OCI-LY7 (cell line): ENCODE data around the gene CORO7. TPM values are rescaled to one million over a fixed set of nuclear protein-coding genes. Genes with fewer than 3 reads are reported as not detected.

Experiments
- BruUV-seq: library from RNA; stranded (reverse); fragments of 400-500 nt; replicated peaks from 2 replicates; lab custom pipeline; 2021; lab: Mats Ljungman, UMichigan
- CTCF ChIA-PET: fragments of 300-600 bp; sonication (Branson Sonifier 250); formaldehyde crosslinking; loops from one replicate; lab custom pipeline; 2022; ENCODE audit warnings: antibody characterized with exemption; ENCODE audit not compliant: unreplicated experiment; lab: Charles Lee
- POLR2A ChIA-PET: fragments of 300-600 bp; sonication (Branson Sonifier 250); formaldehyde crosslinking; loops from one replicate; lab custom pipeline; 2022; ENCODE audit warnings: antibody characterized with exemption; lab: Charles Lee
- DNase-seq: peaks from one replicate; pipeline ENCODE4 v3.0.0-alpha.2; 2015; ENCODE audit warnings: low spot score
- H2AFZ ChIP-seq: fragments of 200-600 bp; sonication (generic), shearing (Covaris generic); 2 replicates; pipeline ENCODE4 v1.6.1; 2014; ENCODE audit warnings: mild to moderate bottlenecking, antibody characterized with exemption, low read length, moderate library complexity
- H3K27ac ChIP-seq: fragments of 200-600 bp; sonication (generic); 2 replicates; pipeline ENCODE4 v1.5.1; 2014; ENCODE audit warnings: mixed run types, low read depth, mild to moderate bottlenecking, moderate library complexity, low read length, inconsistent platforms; ENCODE audit not compliant: poor library complexity, severe bottlenecking
- H3K36me3 ChIP-seq: fragments of 200-600 bp; sonication (generic); 2 replicates; pipeline ENCODE4 v1.6.1; 2014; ENCODE audit warnings: mild to moderate bottlenecking, antibody characterized with exemption, low read length, moderate library complexity, mixed read lengths; ENCODE audit not compliant: insufficient read depth
- H3K4me1 ChIP-seq: fragments of 200-600 bp; sonication (generic); 2 replicates; pipeline ENCODE4 v1.5.1; 2014; ENCODE audit warnings: mild to moderate bottlenecking, low read length; ENCODE audit not compliant: insufficient read depth, poor library complexity, severe bottlenecking
- H3K4me2 ChIP-seq: fragments of 200-600 bp; sonication (generic); 2 replicates; pipeline ENCODE4 v1.6.1; 2014; ENCODE audit warnings: mild to moderate bottlenecking, low read length
- H3K4me3 ChIP-seq: fragments of 200-600 bp; sonication (generic); 2 replicates; pipeline ENCODE4 v1.5.1; 2014; ENCODE audit warnings: mild to moderate bottlenecking, low read depth, low read length; ENCODE audit not compliant: poor library complexity, severe bottlenecking
- H3K79me2 ChIP-seq: fragments of 200-600 bp; sonication (generic); 2 replicates; pipeline ENCODE4 v1.6.1; 2016; ENCODE audit warnings: low read depth, mild to moderate bottlenecking, low read length, moderate library complexity, mixed read lengths; ENCODE audit not compliant: insufficient read depth
- H3K9me2 ChIP-seq: fragments of 200-600 bp; sonication (generic); 2 replicates; pipeline ENCODE4 v1.6.1; 2016; ENCODE audit warnings: mild to moderate bottlenecking, low read length, mixed read lengths; ENCODE audit not compliant: insufficient read depth
- H3K9me3 ChIP-seq: fragments of 200-600 bp; sonication (generic); 2 replicates; pipeline ENCODE4 v1.6.1; 2014; ENCODE audit warnings: mild to moderate bottlenecking, mixed run types, low read length, mixed read lengths
- H4K20me1 ChIP-seq: fragments of 200-600 bp; sonication (generic); 2 replicates; pipeline ENCODE4 v1.6.1; 2014; ENCODE audit warnings: mild to moderate bottlenecking, antibody characterized with exemption, low read length, moderate library complexity, mixed read lengths; ENCODE audit not compliant: insufficient read depth
- EZH2phosphoT487 ChIP-seq: fragments of 200-600 bp; sonication (generic); IDR thresholded peaks from 2 replicates; pipeline ENCODE4 v1.6.1; 2018; ENCODE audit warnings: low read depth, borderline replicate concordance, mild to moderate bottlenecking, mixed run types, antibody characterized with exemption, low read length, moderate library complexity, mixed read lengths
- intact Hi-C: fragments of 100-400 bp; cut with micrococcal nuclease; formaldehyde crosslinking; loops from one replicate; pipeline ENCODE4 v1.10.0; 2022; ENCODE audit not compliant: unreplicated experiment
- total RNA-seq, 2 experiments: library from RNA; depleted of rRNA in 1 of 2; stranded (reverse); fragments of >200 nt in 1 of 2; shearing (Covaris generic) in 1 of 2; gene quantifications; 2 replicates each; pipeline ENCODE4 v1.2.3, GENCODE V29; 2014 to 2022
- TF ChIP-seq, protein P1 (sequence below): fragments of 200-600 bp; sonication (generic); conservative IDR thresholded peaks from 2 replicates; pipeline ENCODE4 v1.5.1; 2014; ENCODE audit warnings: mild to moderate bottlenecking, antibody characterized with exemption, low read length, moderate library complexity, mixed read lengths

Gene CORO7
- total RNA-seq, 2 experiments from 2014 or later, result 77.2 to 112 TPM

DNA sequence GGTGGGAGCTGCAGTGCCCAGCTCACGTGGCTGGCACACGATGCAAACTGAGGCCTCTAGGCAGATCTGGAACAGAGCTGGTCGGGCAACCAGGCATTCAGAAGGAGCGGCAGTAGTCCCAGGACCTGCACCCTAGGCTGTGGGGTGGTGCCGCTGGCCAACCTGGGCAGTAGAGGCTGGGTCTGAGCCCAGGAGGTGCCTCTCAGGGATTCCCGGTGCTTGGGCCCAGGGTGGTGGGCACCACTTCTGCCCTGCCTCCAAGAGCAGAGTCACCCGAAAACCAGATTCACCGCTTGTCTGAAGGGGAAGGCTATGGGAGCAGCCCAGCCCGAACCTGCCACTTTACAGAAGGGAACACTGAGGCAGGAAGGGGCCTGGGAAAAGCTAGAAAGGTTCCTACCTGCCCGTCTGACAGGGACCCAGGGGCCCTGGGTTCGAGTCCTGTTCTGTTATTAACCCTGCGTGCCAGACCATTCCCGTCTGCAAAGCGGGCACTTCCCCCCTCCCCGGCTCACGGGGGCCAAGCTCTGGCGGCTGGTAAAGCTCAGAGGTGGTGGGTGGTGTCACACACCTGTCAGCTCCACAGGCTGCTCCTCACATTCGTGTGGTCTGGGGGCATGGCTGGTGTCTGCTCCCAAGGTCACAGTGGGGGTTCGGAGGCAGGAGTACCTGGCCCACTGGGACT is 83.6 kb downstream of the CORO7 start:
- no peak overlapping the region for H3K27ac ChIP-seq
- ChIA-PET POLR2A (no interaction called here), CTCF (no interaction called here)
- H2AFZ ChIP-seq, result no peak overlapping the region
- H3K9me2 ChIP-seq, result no peaks in the 10 kb centered on the region
- TF ChIP-seq EZH2phosphoT487, result no peak
- TF ChIP-seq, protein P1, sequence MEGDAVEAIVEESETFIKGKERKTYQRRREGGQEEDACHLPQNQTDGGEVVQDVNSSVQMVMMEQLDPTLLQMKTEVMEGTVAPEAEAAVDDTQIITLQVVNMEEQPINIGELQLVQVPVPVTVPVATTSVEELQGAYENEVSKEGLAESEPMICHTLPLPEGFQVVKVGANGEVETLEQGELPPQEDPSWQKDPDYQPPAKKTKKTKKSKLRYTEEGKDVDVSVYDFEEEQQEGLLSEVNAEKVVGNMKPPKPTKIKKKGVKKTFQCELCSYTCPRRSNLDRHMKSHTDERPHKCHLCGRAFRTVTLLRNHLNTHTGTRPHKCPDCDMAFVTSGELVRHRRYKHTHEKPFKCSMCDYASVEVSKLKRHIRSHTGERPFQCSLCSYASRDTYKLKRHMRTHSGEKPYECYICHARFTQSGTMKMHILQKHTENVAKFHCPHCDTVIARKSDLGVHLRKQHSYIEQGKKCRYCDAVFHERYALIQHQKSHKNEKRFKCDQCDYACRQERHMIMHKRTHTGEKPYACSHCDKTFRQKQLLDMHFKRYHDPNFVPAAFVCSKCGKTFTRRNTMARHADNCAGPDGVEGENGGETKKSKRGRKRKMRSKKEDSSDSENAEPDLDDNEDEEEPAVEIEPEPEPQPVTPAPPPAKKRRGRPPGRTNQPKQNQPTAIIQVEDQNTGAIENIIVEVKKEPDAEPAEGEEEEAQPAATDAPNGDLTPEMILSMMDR, result no peak
- H3K9me3 ChIP-seq, result no peaks in the 10 kb centered on the region
- peaks cover 8% of the 10 kb centered on the region for H3K4me1 ChIP-seq
- no TSS peak for BruUV-seq
- intact Hi-C loops, result no loop called here
- H3K36me3 ChIP-seq, result no peaks in the 10 kb centered on the region
- H3K4me3 ChIP-seq, result no peak overlapping the region
- no peak for DNase-seq
- no peak overlapping the region for H3K4me2 ChIP-seq
- no peaks in the 10 kb centered on the region for H3K79me2 ChIP-seq
- no peaks in the 10 kb centered on the region for H4K20me1 ChIP-seq

DNA sequence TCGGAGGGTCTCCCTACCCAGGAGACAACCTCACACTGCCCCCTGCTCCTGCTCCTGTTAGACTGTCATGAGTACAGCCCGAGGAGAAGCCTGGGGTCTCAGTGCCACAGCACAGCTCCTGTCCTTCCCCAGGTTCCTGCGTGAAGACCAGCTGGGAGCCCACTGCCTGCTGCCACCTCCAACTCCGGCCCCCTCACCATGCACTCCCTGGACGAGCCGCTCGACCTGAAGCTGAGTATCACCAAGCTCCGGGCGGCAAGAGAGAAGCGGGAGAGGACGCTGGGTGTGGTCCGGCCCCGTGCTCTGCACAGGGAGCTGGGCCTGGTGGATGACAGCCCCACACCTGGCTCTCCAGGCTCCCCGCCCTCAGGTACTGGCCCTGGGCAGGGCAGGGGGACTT is 84.3 kb downstream of the CORO7 start:
- peaks cover 10% of the 10 kb centered on the region for H3K4me1 ChIP-seq
- no TSS peak for BruUV-seq
- no peaks in the 10 kb centered on the region for H3K36me3 ChIP-seq
- no peaks in the 10 kb centered on the region for H4K20me1 ChIP-seq
- H2AFZ ChIP-seq, result no peak overlapping the region
- CTCF ChIA-PET, result no interaction called here
- no peaks in the 10 kb centered on the region for H3K9me2 ChIP-seq
- no peak overlapping the region for H3K4me3 ChIP-seq
- H3K79me2 ChIP-seq, result no peaks in the 10 kb centered on the region
- DNase-seq, result no peak
- no peak overlapping the region for H3K27ac ChIP-seq
- TF ChIP-seq, protein P1, result no peak
- TF ChIP-seq EZH2phosphoT487, result no peak
- H3K4me2 ChIP-seq, result no peak overlapping the region
- POLR2A ChIA-PET, result no interaction called here
- H3K9me3 ChIP-seq, result no peaks in the 10 kb centered on the region
- intact Hi-C loops, result no loop called here

DNA sequence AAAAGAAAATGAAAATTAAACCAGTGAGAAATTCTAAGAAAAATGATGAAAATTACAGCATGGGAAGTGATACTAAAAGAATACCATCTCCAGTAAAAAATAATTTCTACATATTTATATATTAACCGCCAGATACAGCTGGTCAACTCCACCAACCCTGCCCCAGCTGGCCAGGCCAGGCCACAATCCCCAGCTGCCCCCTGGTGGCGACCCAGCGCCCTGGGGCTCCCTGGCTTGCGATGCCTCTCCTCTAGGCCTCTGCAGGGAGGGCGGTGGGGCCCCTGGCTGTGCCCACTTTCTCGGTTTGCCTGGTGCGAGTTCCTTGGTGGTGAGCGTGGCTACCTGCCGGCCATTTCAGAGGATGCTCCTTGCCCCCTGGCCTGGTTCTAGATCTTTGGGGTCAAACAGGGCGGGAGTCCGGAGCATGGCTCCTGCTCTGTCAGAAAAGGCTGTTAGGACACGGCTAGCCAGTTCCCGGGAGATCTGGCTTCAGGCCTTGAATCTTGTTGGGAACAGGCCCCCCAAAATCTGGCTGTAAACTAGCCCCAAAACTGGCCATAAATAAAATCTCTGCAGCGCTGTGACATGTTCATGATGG is 86.0 kb downstream of the CORO7 start:
- H3K4me1 ChIP-seq, result peaks cover 10% of the 10 kb centered on the region
- no peak overlapping the region for H3K4me2 ChIP-seq
- intact Hi-C loops, result loop anchor here (1.0 kb wide), 3 partner anchors 21 to 130 kb away; no protein-coding TSS in a partner anchor
- H3K79me2 ChIP-seq, result no peaks in the 10 kb centered on the region
- no TSS peak for BruUV-seq
- DNase-seq, result peak; percentile 71
- no peaks in the 10 kb centered on the region for H4K20me1 ChIP-seq
- H2AFZ ChIP-seq, result no peak overlapping the region
- H3K4me3 ChIP-seq, result no peak overlapping the region
- H3K36me3 ChIP-seq, result no peaks in the 10 kb centered on the region
- H3K9me3 ChIP-seq, result no peaks in the 10 kb centered on the region
- CTCF ChIA-PET, result no interaction called here
- POLR2A ChIA-PET, result no interaction called here
- H3K27ac ChIP-seq, result no peak overlapping the region
- TF ChIP-seq, protein P1, result peak; percentile 97
- TF ChIP-seq EZH2phosphoT487, result no peak
- H3K9me2 ChIP-seq, result no peaks in the 10 kb centered on the region
